ENCODE measurements around the gene MIA3.
"Not testable (repeated sequence)": the region's sequence is repeated elsewhere in the genome, so short reads cannot be mapped to it uniquely, and the experiment has no call there.

The MIA3 gene

DNA sequence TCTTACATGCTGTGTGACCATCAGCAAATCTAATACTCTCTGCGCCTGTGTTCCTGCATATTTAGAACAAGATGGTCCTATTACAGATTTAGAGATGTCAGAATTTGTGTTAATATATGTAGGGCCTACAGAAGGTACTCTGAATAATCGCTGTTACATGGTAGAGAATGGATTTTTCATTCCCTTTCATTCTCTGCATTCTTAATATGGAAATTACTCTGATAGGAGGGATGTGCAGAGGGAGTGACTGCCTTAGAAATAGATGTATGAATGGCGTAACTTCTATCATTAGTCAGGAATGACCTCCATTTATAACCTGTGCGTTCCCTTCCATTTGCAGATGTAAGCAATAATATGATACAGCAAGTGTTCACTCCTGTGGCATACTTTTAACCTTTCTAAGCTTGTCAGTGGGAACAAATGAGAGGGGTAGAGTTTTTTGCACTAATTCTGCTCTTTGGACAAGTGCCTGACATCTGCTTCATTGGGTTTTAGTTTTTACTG, 45.6 kb downstream of the MIA3 start:
- no peak for DNase-seq (ENCODE audit: low read depth in 2 of 2)

GRCh38 chr1:222665964-222666363, 48.1 kb downstream of the MIA3 start:
- no peak for DNase-seq (ENCODE audit: low read depth in 2 of 2)

DNA sequence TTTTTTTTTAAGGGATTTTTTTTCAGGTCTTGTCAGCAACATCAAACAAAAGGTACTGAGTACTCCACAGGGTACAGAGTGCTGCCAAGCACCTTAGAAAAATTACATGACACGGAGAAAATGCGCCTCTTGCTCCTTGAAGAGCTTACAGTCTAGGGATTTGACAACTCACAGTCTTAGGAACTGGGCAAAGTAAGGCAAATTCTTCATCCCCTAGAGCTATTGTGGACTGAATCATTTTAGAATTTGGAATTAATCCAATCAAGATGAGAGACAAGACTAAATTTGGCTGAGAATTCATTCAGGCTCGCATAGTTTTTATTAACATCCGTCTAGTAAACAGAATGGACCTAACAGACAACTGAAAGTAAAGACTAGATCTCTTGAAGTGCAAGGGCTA, 50.3 kb downstream of the MIA3 start:
- DNase-seq (ENCODE audit: low read depth in 2 of 2) = not testable (repeated sequence)

DNA sequence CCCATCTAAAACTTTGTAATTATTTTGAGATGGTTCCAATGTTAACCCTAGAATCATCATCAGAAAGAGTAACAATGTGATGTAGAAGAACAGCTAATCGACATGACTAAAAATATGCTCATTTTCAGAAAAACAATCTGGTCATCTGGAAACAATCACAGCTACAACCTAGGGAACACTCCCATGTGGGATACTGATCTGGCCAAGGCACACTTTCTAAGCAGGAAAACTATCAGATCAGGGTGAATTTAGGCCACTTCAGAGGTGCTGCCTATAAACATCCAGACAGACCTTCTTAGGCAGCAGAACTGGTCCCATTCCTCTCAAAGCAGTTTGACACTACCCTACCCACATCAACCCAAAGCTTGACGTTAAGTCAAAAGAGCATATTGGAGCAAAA, 51.2 kb downstream of the MIA3 start:
- DNase-seq (ENCODE audit: low read depth in 2 of 2) = not testable (repeated sequence)

DNA sequence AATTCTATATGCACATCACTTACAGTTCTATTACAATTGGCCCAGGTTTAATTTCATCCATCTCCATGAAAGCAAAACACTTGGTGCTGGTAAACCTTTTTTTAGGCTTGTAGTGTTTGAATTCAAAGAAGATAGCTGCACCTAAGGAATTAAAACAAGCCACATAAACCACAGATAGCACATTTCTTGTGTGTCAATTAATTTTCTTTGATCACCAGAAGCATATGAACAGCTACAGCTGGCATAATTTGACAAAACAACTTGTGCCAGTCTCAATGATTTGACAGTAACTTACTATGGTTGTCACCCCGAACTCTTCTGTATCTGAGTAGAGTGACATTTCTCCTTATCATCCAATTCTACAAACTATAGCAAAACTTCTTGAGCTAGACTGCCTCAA, 52.2 kb downstream of the MIA3 start:
- DNase-seq (ENCODE audit: low read depth in 2 of 2) = no peak

DNA sequence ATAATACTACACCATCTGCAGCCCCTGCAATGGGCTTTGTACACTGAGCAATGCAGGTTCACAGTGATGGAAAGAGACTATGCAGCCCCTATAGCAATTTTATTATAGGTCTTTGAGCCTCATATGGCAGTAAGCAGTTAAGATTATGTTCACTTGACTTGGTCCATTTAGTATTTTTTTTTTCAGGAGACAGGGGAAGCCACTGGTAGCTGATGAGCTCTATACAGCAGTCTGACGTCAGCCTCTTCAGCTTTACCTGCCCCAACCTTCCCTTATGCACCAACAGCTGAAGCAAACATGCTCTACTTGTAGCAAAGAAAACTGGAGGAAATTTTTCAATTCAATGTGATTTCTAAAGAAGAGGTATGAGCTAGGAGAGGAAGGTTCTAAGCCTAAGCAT, 62.2 kb downstream of the MIA3 start:
- no peak for DNase-seq (ENCODE audit: low read depth in 2 of 2)

GRCh38 chr1:222691016-222691415, 73.1 kb downstream of the MIA3 start:
- DNase-seq (ENCODE audit: low read depth in 2 of 2) = no peak

GRCh38 chr1:222694927-222695326, 77.0 kb downstream of the MIA3 start:
- DNase-seq (ENCODE audit: low read depth in 2 of 2) = no peak

DNA sequence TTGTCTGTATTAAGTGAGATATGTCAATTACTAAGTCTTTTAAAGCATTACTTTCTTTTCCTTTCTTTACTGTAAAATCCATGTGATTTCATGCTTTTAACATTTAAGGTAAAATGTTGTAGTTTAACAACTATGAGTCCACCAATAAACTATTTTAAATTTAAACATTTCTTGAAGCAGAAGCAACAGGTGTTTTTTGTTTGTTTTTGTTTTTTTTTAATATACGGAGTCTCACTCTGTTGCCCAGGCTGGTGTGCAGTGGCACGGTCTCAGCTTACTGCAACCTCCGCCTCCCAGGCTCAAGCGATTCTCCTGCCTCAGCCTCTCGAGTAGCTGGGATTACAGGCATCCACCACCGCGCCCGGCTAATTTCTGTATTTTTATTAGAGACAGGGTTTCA, 78.8 kb downstream of the MIA3 start:
- no peak for DNase-seq (ENCODE audit: low read depth in 2 of 2)

DNA sequence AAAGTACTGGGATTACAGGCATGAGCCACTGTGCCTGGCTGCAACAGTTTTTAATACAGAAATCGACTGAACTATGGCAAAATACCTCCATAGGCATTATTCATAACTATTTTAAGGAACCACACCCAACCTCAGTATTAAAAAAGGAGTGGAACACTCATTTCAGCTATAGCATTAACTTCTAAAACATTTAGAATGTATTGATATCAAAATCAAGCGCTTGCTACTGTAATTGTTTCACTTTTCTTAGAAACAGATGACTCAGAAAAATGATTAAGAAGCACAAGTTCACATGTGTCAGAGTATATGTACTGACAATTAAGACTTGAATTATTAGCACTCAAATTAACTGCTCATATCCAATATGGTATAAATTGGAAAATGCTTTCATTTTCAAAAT, 79.3 kb downstream of the MIA3 start:
- no peak for DNase-seq (ENCODE audit: low read depth in 2 of 2)

DNA sequence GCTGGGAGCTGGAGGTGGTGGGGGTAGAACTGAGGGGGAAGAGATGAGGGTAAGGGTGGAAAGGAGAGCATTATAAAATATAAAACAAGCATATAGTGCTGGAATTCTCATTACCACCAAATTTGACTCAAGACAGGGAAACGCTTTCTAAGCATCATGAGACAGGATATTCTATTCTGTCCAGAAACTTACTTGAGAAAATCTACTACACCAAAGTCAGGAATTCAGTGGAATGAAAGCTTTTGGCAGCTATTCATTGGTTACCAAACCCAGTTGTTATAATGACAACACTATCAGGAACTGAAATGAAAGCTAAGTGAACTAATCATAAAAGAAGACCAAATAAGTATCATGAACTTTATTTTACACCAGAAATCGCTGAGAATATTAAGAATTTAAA, 79.9 kb downstream of the MIA3 start:
- DNase-seq (ENCODE audit: low read depth in 2 of 2) = no peak

DNA sequence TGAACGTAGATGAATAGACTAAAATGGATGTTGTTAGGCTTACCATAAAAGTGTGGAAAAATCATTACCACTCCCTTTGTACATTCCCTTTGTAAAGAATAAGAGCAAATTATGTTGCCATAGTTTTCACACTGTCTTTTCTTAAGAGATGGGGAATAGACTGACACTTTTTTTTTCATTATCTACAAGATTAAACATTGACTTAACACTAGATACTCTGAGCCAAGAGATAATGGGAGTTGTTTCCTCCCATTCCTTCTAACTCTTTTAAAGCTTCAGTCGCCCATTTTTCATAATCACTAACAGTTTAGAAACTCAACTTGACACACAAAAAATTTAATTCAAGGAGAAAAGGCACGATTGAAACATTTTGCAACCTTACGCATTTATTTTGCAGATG, 84.3 kb downstream of the MIA3 start:
- DNase-seq (ENCODE audit: low read depth in 2 of 2) = no peak

GRCh38 chr1:222704260-222704659, 86.4 kb downstream of the MIA3 start:
- DNase-seq (ENCODE audit: low read depth in 2 of 2) = no peak

DNA sequence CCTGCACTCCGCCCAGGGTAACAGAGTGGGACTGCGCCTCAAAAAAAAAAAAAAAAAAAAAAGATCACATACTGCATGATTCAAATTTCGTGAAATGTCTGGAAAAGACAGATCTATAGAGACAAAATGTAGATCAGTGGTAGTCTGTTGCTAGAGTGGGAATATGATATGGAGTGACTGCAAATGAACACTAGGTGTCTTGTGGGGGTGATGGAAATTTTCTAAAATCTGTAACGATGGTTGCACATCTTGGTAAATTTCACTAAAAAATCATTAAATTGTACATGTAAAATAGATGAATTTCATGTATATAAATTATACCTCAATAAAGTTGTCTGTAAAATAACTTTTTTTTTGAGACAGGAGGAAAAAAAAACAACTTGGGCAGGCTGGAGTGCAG, 88.9 kb downstream of the MIA3 start:
- DNase-seq (ENCODE audit: low read depth in 2 of 2) = no peak

- no peak for DNase-seq (ENCODE audit: low read depth in 2 of 2)
Measured at GRCh38 chr1:222709700-222710153, 91.8 kb downstream of the MIA3 start.

DNA sequence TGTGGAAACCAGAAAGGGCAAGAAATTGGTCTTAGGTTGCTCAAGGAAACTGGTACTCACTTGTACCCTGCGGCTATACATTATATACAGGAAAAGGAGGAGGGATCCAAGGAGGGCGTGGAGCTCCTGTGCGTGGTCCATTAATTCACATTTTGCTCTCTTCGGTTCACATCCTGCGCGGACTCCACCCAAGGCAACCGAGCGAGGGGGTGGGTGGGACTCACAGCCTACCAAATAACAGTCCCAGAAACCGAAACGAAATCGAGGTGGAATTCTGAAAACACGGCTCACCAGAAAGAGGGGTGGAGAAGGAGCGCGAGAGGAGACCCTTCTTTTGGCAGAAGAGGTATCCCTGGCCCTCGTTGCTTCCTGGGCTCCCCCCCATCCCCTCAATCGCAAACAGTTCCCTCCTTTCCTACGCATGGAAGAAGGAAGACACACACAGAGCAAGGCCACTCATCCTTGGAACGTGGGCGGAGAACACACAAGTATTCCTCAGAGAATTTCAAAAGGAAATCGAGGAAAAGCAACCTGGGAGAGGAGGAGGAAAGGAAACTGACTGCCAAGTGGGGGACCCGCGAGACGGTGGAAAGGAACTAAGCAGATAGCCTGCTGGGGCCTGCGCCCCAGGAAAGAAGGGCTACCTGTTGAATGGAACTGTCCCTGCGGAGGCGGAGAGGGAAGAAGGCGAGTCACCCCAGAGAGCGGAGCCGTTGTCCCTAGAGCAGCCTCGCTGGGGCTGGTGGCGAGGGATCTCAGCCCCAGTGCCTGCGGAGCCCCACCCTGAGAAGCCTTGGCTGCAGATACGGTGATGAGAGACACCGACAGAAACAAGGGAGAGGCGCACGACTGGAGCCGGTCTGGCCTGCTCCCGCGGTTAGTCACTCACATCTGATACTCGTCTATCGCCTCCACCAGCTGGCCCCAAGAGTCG, 93.7 kb downstream of the MIA3 start:
- peak; percentile 38 to 54 for DNase-seq (ENCODE audit: low read depth in 2 of 2)

GRCh38 chr1:222712253-222713090, 94.6 kb downstream of the MIA3 start, which contains the start of the genes AIDA and BROX:
Gene AIDA (minus strand): TSS chr1:222712491. CDS start chr1:222712317, 174 bp downstream.
Gene BROX (plus strand): TSS chr1:222712564. CDS start chr1:222715700, 3,136 bp downstream.
- DNase-seq (ENCODE audit: low read depth in 2 of 2) = peak; percentile 89 to 97

- peak; percentile 79 for DNase-seq (ENCODE audit: low read depth in 2 of 2)
Measured at GRCh38 chr1:222713091-222713961, 95.4 kb downstream of the MIA3 start.

- DNase-seq (ENCODE audit: low read depth in 2 of 2) = no peak
Measured at GRCh38 chr1:222716393-222716792, 98.5 kb downstream of the MIA3 start.

Measured in stimulated activated CD4-positive, alpha-beta T cell treated with anti-CD3 and anti-CD28 coated beads, Interleukin-12 subunit alpha, Interleukin-12 subunit beta, amount 100 ng/mL, for 24 hours (primary cell).